GM10266 (cell line): ENCODE measurements around the gene ADAT2.

Experiments used
- DNase-seq: peaks from one replicate; pipeline ENCODE4 v3.0.0; 2012; ENCODE audit errors: extremely low spot score
- CTCF ChIP-seq: IDR thresholded peaks from 2 replicates; pipeline ENCODE4 v1.5.1; 2012; ENCODE audit warnings: mild to moderate bottlenecking, low read depth; ENCODE audit not compliant: control insufficient read depth, insufficient read depth; ENCODE audit errors: missing control alignments

The ADAT2 gene

DNA sequence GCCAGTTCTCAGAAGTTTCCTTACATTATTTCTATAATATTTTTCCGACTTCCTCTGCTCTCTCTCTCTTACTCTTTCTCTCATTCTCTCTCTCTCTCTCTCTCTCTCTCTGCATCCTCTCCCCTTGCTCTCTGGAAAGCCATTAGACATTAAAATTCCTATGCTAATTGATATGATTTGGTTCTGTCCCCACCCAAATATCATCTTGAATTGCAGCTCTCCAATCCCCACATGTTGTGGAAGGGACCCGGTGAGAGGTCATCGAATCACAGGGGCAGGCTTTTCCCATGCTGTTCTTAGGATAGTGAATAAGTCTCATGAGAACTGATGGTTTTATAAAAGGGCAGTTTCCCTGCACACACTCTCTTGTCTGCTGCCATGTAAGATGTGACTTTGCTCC lies 74.1 kb downstream of the ADAT2 start:
- no peak for TF ChIP-seq CTCF
- DNase-seq = no peak

GRCh38 chr6:143375022-143375585 lies 75.4 kb downstream of the ADAT2 start:
- peak; percentile 12 for DNase-seq
- TF ChIP-seq CTCF = no peak

GRCh38 chr6:143374014-143374413 lies 76.5 kb downstream of the ADAT2 start:
- DNase-seq = no peak
- no peak for TF ChIP-seq CTCF
